ENCODE measurements around the gene ANKS1B.

The ANKS1B gene

GRCh38 chr12:99002731-99003130 lies 982.0 kb downstream of the ANKS1B start:
- H3K27me3 ChIP-seq (ENCODE audit: insufficient read depth, low read length): no peaks in the 10 kb centered on the region
- no peak overlapping the region for H3K4me3 ChIP-seq (ENCODE audit: low read depth, low read length, poor library complexity, severe bottlenecking)
- H3K9me2 ChIP-seq (ENCODE audit: low read depth, low read length): no peaks in the 10 kb centered on the region
- no peak overlapping the region for H3K27ac ChIP-seq (ENCODE audit: low read depth, low read length, poor library complexity, severe bottlenecking)
- H3F3A ChIP-seq (ENCODE audit: insufficient read depth, low read length): no peaks in the 10 kb centered on the region
- TF ChIP-seq CTCF (IDR thresholded peaks at IDR 0.05; ENCODE audit: low read length): no peak
- no peak for TF ChIP-seq EZH2 (IDR thresholded peaks at IDR 0.05; ENCODE audit: borderline replicate concordance, low read length)
- H4K20me1 ChIP-seq (ENCODE audit: insufficient read depth, low read length): no peaks in the 10 kb centered on the region
- no peak overlapping the region for H3K9ac ChIP-seq (ENCODE audit: low read length)
- H2AFZ ChIP-seq (ENCODE audit: low read length): no peak overlapping the region
- H3K36me3 ChIP-seq (ENCODE audit: insufficient read depth, low read length): no peaks in the 10 kb centered on the region
- no peaks in the 10 kb centered on the region for H3K4me1 ChIP-seq (ENCODE audit: insufficient read depth, low read length, severe bottlenecking)
- H3K9me3 ChIP-seq (ENCODE audit: low read length): no peaks in the 10 kb centered on the region
- H3K79me2 ChIP-seq (ENCODE audit: insufficient read depth, low read length): no peaks in the 10 kb centered on the region
- H3K4me2 ChIP-seq (ENCODE audit: low read length): no peak overlapping the region

GRCh38 chr12:99002156-99002555 lies 982.6 kb downstream of the ANKS1B start:
- no peaks in the 10 kb centered on the region for H3F3A ChIP-seq (ENCODE audit: insufficient read depth, low read length)
- H3K79me2 ChIP-seq (ENCODE audit: insufficient read depth, low read length): no peaks in the 10 kb centered on the region
- no peaks in the 10 kb centered on the region for H3K27me3 ChIP-seq (ENCODE audit: insufficient read depth, low read length)
- H3K9ac ChIP-seq (ENCODE audit: low read length): no peak overlapping the region
- H3K36me3 ChIP-seq (ENCODE audit: insufficient read depth, low read length): no peaks in the 10 kb centered on the region
- no peak overlapping the region for H2AFZ ChIP-seq (ENCODE audit: low read length)
- no peaks in the 10 kb centered on the region for H3K4me1 ChIP-seq (ENCODE audit: insufficient read depth, low read length, severe bottlenecking)
- no peak overlapping the region for H3K4me2 ChIP-seq (ENCODE audit: low read length)
- TF ChIP-seq EZH2 (IDR thresholded peaks at IDR 0.05; ENCODE audit: borderline replicate concordance, low read length): no peak
- no peak for TF ChIP-seq CTCF (IDR thresholded peaks at IDR 0.05; ENCODE audit: low read length)
- H3K4me3 ChIP-seq (ENCODE audit: low read depth, low read length, poor library complexity, severe bottlenecking): no peak overlapping the region
- no peak overlapping the region for H3K27ac ChIP-seq (ENCODE audit: low read depth, low read length, poor library complexity, severe bottlenecking)
- no peaks in the 10 kb centered on the region for H4K20me1 ChIP-seq (ENCODE audit: insufficient read depth, low read length)
- H3K9me3 ChIP-seq (ENCODE audit: low read length): no peaks in the 10 kb centered on the region
- H3K9me2 ChIP-seq (ENCODE audit: low read depth, low read length): no peaks in the 10 kb centered on the region

GRCh38 chr12:98999559-98999958 lies 985.2 kb downstream of the ANKS1B start:
- TF ChIP-seq EZH2 (IDR thresholded peaks at IDR 0.05; ENCODE audit: borderline replicate concordance, low read length): no peak
- H3K4me2 ChIP-seq (ENCODE audit: low read length): no peak overlapping the region
- H3K4me3 ChIP-seq (ENCODE audit: low read depth, low read length, poor library complexity, severe bottlenecking): no peak overlapping the region
- H3K27me3 ChIP-seq (ENCODE audit: insufficient read depth, low read length): no peaks in the 10 kb centered on the region
- H3K4me1 ChIP-seq (ENCODE audit: insufficient read depth, low read length, severe bottlenecking): no peaks in the 10 kb centered on the region
- H3K9ac ChIP-seq (ENCODE audit: low read length): no peak overlapping the region
- H2AFZ ChIP-seq (ENCODE audit: low read length): no peak overlapping the region
- no peaks in the 10 kb centered on the region for H3K9me2 ChIP-seq (ENCODE audit: low read depth, low read length)
- H3K36me3 ChIP-seq (ENCODE audit: insufficient read depth, low read length): no peaks in the 10 kb centered on the region
- no peak overlapping the region for H3K27ac ChIP-seq (ENCODE audit: low read depth, low read length, poor library complexity, severe bottlenecking)
- H3K9me3 ChIP-seq (ENCODE audit: low read length): no peaks in the 10 kb centered on the region
- H4K20me1 ChIP-seq (ENCODE audit: insufficient read depth, low read length): no peaks in the 10 kb centered on the region
- H3K79me2 ChIP-seq (ENCODE audit: insufficient read depth, low read length): no peaks in the 10 kb centered on the region
- H3F3A ChIP-seq (ENCODE audit: insufficient read depth, low read length): no peaks in the 10 kb centered on the region

GRCh38 chr12:98998697-98999299 lies 985.9 kb downstream of the ANKS1B start:
- Histone ChIP-seq H3K27ac (ENCODE audit: low read depth, low read length, poor library complexity, severe bottlenecking) (no peak overlapping the region), H3K4me3 (ENCODE audit: low read depth, low read length, poor library complexity, severe bottlenecking) (no peak overlapping the region), H3K79me2 (ENCODE audit: insufficient read depth, low read length) (no peaks in the 10 kb centered on the region), H3F3A (ENCODE audit: insufficient read depth, low read length) (no peaks in the 10 kb centered on the region), H3K4me1 (ENCODE audit: insufficient read depth, low read length, severe bottlenecking) (no peaks in the 10 kb centered on the region), H3K36me3 (ENCODE audit: insufficient read depth, low read length) (no peaks in the 10 kb centered on the region), H3K9me3 (ENCODE audit: low read length) (no peaks in the 10 kb centered on the region), H3K27me3 (ENCODE audit: insufficient read depth, low read length) (no peaks in the 10 kb centered on the region), H3K9ac (ENCODE audit: low read length) (no peak overlapping the region), H3K9me2 (ENCODE audit: low read depth, low read length) (no peaks in the 10 kb centered on the region), H4K20me1 (ENCODE audit: insufficient read depth, low read length) (no peaks in the 10 kb centered on the region), H3K4me2 (ENCODE audit: low read length) (no peak overlapping the region), H2AFZ (ENCODE audit: low read length) (no peak overlapping the region)
- TF ChIP-seq CTCF (IDR thresholded peaks at IDR 0.05; ENCODE audit: low read length) (peak; percentile 70), EZH2 (IDR thresholded peaks at IDR 0.05; ENCODE audit: borderline replicate concordance, low read length) (no peak)

All from OCI-LY1 (cell line).